Measurements from ENCODE around the gene ZNG1A. TPM values are rescaled to one million over a fixed set of nuclear protein-coding genes. Genes with fewer than 3 reads are reported as not detected.
"Not testable (repeated sequence)": the region's sequence is repeated elsewhere in the genome, so short reads cannot be mapped to it uniquely, and the experiment has no call there.

The ZNG1A gene
- polyA plus RNA-seq (ENCODE audit: insufficient read length): 48.2 TPM

DNA sequence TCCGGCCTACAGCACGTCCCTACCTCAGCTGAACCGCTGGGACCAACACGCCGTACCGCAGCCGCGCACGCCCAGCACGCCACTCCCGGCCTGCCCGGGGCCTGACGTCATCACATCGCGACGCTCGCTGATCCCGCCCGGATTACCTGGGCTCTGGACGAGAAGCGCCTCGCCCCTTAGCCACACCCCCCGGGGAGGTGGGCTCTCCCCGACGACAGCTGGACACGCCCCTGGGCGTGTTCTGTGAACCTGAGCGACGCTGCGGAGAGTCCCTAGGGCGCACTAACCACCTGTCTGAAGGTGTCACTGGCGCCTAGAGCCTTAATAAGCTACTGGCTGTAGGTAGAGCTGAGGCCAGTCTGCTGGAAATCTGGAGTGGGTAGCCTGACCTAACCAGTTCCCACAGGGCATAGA, at the start of gene ZNG1A:
Gene ZNG1A, minus strand, starts transcription at position 87 of the 414 bp plus-strand sequence. CDS start 87 bp downstream, outside the sequence.
- not testable (repeated sequence) for DNase-seq (ENCODE audit: low read depth)

- no peak for DNase-seq (ENCODE audit: low read depth)
These were observed 49.0 kb upstream of the ZNG1A start for GRCh38 chr9:227860-228259.

DNA sequence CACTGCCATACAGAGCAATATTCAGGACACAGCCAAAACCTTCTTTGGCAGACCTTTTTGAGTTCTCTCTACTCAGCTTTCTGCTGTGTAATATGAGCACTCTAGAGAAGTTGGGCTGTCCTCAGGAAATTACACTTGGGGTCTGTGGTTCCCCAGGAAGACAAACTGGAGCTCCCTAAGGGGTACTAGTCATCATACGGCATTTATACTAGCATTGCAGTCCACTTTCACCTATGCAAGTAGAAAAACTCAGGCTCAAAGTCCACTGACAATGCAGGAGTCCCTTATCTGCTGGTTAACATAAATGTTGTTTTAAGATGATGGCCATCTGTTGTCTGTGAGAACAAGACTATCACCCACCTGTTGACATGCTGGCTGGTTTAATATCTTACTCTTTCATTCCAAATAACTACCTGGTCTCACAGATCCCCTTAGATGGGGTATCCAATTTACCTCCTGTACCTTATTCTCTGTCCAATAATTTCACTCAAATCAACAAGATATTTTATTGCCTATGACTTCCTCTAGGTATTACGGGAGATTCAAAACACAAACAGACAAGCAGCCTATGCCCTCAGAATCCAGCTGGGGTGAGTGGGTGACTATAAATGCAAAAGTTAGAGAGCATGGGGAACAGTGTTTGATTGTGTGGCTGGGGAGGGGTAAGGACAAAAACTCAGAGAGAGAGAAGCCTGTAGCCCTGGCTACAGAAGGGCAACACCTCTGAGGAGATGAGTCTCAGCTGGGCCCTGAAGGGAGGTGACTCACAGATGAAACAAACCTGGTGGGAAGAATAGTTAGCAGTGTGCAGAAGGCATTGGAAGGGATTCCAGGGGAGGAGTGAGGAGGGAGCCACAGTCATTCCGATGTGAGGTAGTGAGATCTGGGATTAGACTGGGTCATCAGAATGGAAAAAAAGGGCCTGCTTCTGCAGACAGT, 46.0 kb upstream of the ZNG1A start:
- no peak for DNase-seq (ENCODE audit: low read depth)

DNA sequence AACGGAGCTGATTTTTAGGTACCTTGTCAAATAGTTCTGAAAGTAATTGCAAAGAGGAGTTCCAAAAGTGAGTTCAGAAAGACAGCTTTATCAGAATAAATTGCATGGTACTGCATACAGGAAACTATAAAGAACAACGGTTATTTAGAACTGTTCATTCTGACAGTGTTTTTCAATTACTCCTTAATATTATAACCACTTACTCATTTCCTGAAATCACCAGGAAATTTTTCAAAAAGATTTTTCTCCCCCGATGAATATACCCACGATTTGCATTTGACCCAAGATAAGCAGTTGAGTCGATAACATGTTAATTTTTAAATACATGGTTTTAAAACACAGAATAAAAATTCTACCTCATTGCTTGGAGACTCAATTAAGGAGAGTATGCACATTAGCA, 45.2 kb upstream of the ZNG1A start:
- no peak for DNase-seq (ENCODE audit: low read depth)

DNA sequence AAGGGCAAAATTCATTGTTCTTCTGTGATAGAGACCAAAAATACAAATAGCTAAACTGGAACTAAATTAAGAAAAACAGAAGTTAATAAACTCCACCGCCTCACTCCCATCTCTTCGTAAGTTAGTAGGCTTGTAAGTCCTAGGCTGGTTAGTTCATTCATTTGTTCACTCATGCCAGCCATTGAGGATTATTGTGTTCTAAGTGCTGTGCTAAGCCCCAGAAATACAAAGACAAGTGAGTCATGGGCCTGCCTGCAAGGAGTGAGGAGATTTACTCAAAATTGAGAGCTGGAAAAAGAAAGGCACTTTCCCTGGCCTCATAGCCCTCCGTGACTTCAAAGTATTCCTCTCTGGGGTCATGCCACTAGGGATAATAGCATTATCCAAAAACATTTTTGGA, 44.3 kb upstream of the ZNG1A start:
- DNase-seq (ENCODE audit: low read depth): no peak

GRCh38 chr9:221989-222776, 43.3 kb upstream of the ZNG1A start:
- DNase-seq (ENCODE audit: low read depth): no peak

DNA sequence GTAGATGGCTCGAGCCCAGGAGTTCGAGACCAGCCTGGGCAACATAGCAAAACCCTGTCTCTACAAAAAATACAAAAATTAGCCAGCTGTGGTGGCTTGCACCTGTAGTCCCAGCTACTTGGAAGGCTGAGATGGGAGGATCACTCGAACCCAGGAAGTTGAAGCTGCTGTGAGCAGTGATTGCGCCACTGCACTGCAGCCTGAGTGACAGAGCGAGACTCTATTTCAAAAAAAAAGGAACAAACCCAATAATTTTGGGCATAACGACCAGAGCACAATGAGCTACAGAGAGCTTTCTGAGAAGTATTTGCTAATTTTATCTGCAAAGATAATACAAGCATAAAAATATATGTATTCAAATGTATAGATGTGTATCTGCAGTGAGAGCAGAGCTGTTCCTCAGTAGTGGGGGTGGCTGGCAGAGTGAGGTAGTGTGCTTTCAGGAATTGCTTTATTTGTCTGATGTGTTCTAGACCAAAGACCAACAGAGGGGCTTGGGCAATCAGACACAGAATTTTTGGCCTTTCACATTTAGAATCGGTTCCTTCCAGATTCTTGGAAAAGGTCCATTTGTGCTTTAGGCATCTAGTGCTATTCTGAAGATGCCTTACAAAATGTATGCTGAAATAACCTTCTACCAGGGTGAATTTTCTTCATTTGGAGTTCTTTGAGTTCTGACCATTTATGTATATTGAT, 41.0 kb upstream of the ZNG1A start:
- no peak for DNase-seq (ENCODE audit: low read depth)

- not testable (repeated sequence) for DNase-seq (ENCODE audit: low read depth)
These were observed 40.2 kb upstream of the ZNG1A start for GRCh38 chr9:219036-219435.

DNA sequence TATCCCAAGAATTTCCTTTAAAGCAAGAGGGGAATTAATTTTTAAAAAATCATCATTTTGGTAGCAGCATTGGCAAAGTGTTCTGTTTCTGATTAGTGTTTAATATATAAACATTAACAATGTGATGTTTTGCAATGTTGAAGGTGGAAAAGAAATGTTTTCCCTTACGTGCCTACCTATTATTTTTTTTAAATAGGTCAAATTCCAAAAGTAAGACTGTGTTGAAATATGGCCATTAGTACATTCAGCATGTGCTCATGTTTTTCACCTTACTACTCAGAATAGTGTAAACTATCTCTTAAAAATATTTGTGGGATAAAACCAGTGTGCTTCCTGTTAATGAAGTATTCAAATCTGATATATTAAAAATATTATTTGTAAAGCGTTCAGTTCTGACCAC, 39.1 kb upstream of the ZNG1A start:
- DNase-seq (ENCODE audit: low read depth): no peak

- no peak for DNase-seq (ENCODE audit: low read depth)
These were observed 38.0 kb upstream of the ZNG1A start for GRCh38 chr9:216866-217265.

DNA sequence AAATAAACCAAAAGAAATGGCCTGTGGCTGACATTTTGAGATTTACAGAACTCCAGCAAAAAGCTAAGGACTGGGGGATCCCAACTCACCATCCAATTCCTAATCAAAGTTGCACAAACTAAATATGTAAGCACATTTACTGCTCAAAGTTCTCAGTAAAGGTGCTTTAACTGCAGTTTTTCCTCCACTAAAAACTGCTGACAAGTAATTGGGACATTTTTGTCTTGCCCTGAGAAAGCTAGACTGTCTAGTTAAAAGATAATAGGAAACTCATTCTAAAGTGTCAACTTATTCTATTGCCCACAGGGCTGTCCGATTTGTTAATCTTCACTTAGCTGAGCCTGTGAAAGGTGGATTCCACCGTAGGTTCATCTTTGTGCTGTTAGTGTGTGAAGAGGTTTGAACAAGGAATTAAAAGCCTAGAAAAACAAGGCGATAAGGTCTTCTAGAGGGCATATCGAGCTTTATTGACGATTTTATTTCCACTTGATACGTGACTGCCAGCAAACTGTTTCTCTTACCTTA, 36.8 kb upstream of the ZNG1A start:
- DNase-seq (ENCODE audit: low read depth): no peak

DNA sequence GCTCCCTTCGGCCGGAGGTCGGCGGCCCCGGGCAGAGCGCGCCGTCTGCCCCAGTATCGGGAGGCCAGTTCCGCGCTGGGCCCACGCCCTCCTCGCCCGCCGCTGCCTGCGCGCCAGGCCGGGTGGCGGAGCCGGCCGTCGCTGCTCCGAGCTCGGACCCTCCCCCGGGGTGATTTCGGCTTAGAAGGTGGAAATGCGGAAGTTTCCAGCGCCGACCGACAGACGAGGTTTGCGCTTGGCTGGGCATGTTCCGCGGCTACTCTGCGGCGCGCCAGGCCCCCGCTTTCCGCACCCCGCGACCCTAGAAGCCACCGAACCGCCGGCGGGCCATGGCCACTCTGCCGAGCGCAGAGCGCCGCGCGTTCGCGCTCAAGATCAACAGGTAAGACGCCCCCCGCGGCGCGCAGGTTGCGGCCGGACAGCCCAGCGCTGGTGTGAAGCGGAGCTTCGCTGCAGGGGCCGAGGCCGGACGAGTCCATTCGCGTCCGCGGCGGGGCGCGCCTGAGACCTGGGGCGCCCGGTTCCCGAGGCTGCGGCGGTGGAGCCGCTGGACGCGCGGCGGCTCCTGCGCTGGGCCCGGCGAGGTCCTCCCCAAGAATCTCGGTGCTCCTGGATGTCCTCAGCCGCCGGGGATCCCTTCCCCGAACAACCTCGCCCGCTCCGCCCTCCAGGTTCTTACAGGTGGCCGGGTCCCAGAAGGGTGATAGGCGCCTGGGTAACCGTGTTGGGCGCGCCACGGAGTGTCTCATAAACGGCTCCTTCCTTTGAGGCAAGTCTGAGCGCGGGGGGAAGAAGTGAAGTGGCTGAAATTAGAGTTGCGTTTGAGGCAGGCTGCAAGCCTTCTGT, 36.0 kb upstream of the ZNG1A start, which contains the start of gene DOCK8:
Gene DOCK8, plus strand, starts transcription at position 218 of the 846 bp plus-strand sequence. Its CDS starts 112 bp downstream, at position 330.
- no peak for DNase-seq (ENCODE audit: low read depth)

GRCh38 chr9:214351-214647, 35.4 kb upstream of the ZNG1A start:
- no peak for DNase-seq (ENCODE audit: low read depth)

DNA sequence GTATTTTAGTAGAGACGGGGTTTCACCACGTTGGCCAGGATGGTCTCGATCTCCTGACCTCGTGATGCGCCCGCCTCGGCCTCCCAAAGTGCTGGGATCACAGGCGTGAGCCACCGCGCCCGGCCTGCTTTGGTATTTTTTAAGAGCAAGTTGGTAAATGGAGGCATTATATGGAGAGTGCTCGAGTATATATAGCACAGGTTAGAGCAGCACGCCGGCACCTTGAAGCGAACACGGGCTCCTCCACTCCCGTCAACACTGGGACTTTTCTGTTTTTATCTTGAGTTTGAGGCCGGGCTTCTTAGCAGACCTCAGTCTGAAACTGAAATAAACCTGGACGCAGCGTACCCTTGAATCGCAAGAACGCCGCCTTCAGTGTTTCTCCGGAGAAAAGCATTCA, 35.0 kb upstream of the ZNG1A start:
- DNase-seq (ENCODE audit: low read depth): not testable (repeated sequence)

GRCh38 chr9:212297-212696, 33.4 kb upstream of the ZNG1A start:
- no peak for DNase-seq (ENCODE audit: low read depth)

DNA sequence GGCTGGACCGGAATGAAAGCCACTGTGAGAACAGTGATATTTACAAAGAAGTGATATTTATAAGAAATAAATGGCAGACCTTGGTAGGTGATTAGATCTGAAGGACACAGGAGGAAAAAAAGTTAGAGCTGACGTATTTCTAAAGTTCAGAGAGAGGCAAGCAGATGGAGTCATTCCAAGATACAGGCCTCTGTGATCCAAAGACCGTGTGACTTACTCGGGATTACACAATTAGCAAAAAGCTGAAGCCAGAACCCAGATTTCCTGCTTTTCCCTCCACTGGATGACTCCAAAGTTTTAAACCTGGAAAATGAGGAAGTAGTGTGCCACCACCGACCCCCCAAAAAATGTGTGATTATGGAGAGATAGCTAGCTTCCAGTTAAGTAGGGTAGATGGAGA, 32.7 kb upstream of the ZNG1A start:
- no peak for DNase-seq (ENCODE audit: low read depth)

DNA sequence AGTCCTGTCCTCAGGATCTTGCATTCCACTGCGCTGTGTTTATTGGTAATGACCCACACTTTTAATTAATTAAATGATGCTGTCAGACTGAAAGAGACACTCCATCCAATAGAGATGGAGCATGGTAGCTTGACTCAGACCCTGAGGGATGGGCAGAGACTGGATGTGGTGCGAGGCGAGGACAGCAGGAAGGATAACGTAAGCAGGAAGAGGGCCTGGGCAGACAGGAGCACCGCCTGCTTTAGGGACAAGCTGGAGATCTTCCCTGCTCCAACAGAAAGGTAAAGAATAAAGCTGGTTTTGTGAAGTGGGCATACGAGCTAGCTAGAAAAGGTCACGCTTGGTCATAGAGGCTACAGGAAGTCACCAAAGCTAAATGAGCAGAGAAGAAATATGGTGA, 32.2 kb upstream of the ZNG1A start:
- no peak for DNase-seq (ENCODE audit: low read depth)

DNA sequence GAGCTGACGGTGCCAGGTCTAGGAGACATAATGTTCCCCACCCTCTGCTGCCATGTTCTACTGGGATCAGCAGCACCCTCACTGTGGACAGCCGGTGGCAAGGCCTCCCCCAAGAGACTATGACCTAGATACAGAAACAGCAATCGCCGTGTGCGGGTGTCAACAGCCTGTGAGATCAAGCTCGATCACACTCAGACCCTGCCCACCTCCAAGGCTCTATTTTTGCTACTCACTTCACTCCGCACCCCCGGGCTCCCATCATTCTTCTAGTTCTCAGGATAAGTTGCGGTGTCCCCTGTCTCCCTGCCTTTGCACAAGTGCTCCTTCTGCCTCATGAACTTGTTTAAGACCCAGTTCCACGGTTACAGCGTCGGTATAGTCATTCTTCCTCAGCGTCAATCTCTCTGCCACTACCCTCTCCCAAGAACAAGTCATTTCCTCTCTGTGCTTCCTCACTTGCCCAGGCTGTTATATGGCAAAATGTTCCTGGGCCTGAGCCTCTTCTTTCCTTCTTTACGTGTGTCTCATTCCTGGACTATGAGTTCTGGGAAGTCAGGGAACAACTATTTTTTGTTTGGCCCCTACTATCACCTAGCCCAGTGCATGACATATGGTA, 30.4 kb upstream of the ZNG1A start:
- no peak for DNase-seq (ENCODE audit: low read depth)

GRCh38 chr9:206481-206880, 27.6 kb upstream of the ZNG1A start:
- DNase-seq (ENCODE audit: low read depth): no peak

- not testable (repeated sequence) for DNase-seq (ENCODE audit: low read depth)
These were observed 20.7 kb upstream of the ZNG1A start for GRCh38 chr9:199601-200000.
